Adrenal gland (tissue), 5 donors: ENCODE data around the gene REPS2.

Source experiments
- POLR2A ChIP-seq, 2 donors: fragments of 450-650 bp; IDR thresholded peaks; one replicate each; pipeline ENCODE4 v1.6.1; 2017; ENCODE audit warnings: antibody characterized with exemption in 2 of 2, mild to moderate bottlenecking in 2 of 2, moderate library complexity in 1 of 2
- TF ChIP-seq, protein P1 (sequence below), 6 experiments: fragments of 450-650 bp in 4 of 6; fragments of 200-600 bp in 2 of 6; sonication (generic) in 1 of 6; IDR thresholded peaks; 1 replicate in 5 of 6; 2 replicates in 1 of 6; pipeline versions ENCODE4 v1.5.1 to v1.8.0; 2016 to 2021; ENCODE audit warnings: antibody characterized with exemption in 6 of 6, mild to moderate bottlenecking in 2 of 6, moderate library complexity in 1 of 6
- donor health status: DM: no; HTN: no; CAD: no.

DNA sequence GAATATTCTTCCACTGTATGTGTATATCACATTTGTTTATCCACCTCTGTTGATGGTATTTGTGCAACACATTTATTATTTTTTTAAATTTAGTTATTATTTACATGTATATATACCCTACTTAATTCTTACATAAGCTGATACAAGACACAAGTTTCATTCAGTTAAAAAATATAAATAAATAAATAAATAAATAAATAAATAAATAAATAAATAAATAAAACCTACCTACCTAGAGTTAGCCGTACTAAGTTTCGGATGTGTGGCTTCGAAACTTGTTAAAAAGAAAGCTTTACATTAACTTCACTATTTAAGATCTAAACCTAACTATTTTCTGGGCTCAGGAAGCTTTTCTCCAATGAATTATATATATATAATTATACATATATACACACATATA lies 23.3 kb upstream of the REPS2 start:
- TF ChIP-seq, protein P1, sequence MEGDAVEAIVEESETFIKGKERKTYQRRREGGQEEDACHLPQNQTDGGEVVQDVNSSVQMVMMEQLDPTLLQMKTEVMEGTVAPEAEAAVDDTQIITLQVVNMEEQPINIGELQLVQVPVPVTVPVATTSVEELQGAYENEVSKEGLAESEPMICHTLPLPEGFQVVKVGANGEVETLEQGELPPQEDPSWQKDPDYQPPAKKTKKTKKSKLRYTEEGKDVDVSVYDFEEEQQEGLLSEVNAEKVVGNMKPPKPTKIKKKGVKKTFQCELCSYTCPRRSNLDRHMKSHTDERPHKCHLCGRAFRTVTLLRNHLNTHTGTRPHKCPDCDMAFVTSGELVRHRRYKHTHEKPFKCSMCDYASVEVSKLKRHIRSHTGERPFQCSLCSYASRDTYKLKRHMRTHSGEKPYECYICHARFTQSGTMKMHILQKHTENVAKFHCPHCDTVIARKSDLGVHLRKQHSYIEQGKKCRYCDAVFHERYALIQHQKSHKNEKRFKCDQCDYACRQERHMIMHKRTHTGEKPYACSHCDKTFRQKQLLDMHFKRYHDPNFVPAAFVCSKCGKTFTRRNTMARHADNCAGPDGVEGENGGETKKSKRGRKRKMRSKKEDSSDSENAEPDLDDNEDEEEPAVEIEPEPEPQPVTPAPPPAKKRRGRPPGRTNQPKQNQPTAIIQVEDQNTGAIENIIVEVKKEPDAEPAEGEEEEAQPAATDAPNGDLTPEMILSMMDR (IDR thresholded peaks at IDR 0.05) = no peak
- no peak for TF ChIP-seq POLR2A (IDR thresholded peaks at IDR 0.05)
